ENCODE data around the gene TBKBP1. TPM values are rescaled to one million over a fixed set of nuclear protein-coding genes. Genes with fewer than 3 reads are reported as not detected.
A peak's percentile ranks its signal among the peaks of the same experiment; 100 is the strongest.

Gene TBKBP1
- total and polyA plus RNA-seq, 9 of the 15 experiments (the other 6 are each of a cell fraction or from before 2014, with no cell fraction given): 0.03 to 15.6 (median 6.8) TPM

DNA sequence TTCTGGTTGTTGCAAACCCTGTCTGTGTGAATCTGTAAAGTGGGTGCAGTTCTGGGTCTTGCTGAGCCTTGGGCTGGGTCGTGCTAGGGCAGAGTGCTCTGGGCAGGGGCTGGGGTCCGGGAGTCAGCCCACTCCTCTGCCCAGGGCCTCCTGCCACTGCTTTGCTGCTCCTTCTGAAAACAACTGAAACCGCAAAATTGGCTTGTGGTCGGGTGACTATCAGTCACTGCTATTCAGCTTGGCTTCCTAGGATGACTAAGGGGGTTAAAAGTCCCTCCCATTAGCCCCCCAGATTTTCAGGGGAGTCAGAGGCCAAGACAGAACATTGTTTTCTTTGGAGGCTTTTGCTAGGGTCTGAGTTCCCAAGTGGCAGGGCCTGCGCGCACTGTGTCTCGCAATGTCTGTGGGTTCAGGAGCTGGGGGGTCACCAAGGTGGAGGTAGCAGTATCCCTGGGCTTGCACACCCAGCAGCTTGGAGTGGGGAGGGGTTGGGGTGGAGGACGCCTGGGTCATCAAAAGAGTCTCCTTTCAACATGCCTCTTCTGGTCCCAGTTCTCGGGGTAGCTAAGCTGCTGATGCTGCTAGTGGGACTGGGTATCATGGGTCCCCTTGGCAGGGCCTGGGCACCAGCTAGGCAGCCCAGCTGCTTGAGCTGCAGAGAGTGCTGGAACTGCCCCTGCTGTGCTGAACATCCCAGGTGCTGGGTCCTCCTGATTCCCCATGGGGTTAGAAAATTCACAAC, 25.6 kb downstream of the TBKBP1 start (continued):
- TF ChIP-seq, protein P1, sequence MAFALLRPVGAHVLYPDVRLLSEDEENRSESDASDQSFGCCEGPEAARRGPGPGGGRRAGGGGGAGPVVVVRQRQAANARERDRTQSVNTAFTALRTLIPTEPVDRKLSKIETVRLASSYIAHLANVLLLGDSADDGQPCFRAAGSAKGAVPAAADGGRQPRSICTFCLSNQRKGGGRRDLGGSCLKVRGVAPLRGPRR (CRISPR knock-in tag; IDR thresholded peaks at IDR 0.05): no peak
- TF ChIP-seq KHSRP (IDR thresholded peaks at IDR 0.05) (no peak), FIP1L1 (IDR thresholded peaks at IDR 0.05; ENCODE audit: low read depth, low read length, poor library complexity, severe bottlenecking) (no peak), BHLHE40 (IDR thresholded peaks at IDR 0.05; ENCODE audit: low read length) (peak; percentile 47; the same call in 1 of the 2 replicates), PTBP1 (IDR thresholded peaks at IDR 0.05; ENCODE audit: low read depth, low read length) (no peak), ZZZ3 (IDR thresholded peaks at IDR 0.05) (no peak), DLX4 (CRISPR knock-in tag; IDR thresholded peaks at IDR 0.05) (no peak), HDAC2 (IDR thresholded peaks at IDR 0.05) (no peak), RB1 (IDR thresholded peaks at IDR 0.05; ENCODE audit: low read depth) (no peak), ZNF561 (CRISPR knock-in tag; conservative IDR thresholded peaks at IDR 0.05) (no peak), EGR1 (conservative IDR thresholded peaks at IDR 0.05) (no peak), NFE2 (IDR thresholded peaks at IDR 0.05; ENCODE audit: low read depth) (peak; percentile 86), L3MBTL2 (IDR thresholded peaks at IDR 0.05) (no peak), KAT8 (IDR thresholded peaks at IDR 0.05; ENCODE audit: low read depth) (no peak), MYNN (IDR thresholded peaks at IDR 0.05) (no peak), MYNN (CRISPR knock-in tag; IDR thresholded peaks at IDR 0.05) (no peak), KDM1A (IDR thresholded peaks at IDR 0.05) (peak; percentile 73 to 78), ZNF584 (CRISPR knock-in tag; IDR thresholded peaks at IDR 0.05; ENCODE audit: low read depth) (no peak), E2F6 (IDR thresholded peaks at IDR 0.05; ENCODE audit: borderline replicate concordance in 1 of 2, extremely low read depth in 1 of 2, insufficient read depth in 1 of 2, insufficient read length in 1 of 2, low read depth in 1 of 2, low read length in 1 of 2, poor library complexity in 1 of 2, severe bottlenecking in 1 of 2) (no peak), ASH1L (IDR thresholded peaks at IDR 0.05; ENCODE audit: borderline replicate concordance, low read depth, partially characterized antibody) (no peak), CHCHD3 (CRISPR knock-in tag; IDR thresholded peaks at IDR 0.05) (no peak)
- TF ChIP-seq, protein P2, sequence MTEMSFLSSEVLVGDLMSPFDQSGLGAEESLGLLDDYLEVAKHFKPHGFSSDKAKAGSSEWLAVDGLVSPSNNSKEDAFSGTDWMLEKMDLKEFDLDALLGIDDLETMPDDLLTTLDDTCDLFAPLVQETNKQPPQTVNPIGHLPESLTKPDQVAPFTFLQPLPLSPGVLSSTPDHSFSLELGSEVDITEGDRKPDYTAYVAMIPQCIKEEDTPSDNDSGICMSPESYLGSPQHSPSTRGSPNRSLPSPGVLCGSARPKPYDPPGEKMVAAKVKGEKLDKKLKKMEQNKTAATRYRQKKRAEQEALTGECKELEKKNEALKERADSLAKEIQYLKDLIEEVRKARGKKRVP (CRISPR knock-in tag; IDR thresholded peaks at IDR 0.05): no peak
- TF ChIP-seq, protein P3, sequence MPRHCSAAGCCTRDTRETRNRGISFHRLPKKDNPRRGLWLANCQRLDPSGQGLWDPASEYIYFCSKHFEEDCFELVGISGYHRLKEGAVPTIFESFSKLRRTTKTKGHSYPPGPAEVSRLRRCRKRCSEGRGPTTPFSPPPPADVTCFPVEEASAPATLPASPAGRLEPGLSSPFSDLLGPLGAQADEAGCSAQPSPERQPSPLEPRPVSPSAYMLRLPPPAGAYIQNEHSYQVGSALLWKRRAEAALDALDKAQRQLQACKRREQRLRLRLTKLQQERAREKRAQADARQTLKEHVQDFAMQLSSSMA (CRISPR knock-in tag; IDR thresholded peaks at IDR 0.05): no peak
- TF ChIP-seq, protein P4, sequence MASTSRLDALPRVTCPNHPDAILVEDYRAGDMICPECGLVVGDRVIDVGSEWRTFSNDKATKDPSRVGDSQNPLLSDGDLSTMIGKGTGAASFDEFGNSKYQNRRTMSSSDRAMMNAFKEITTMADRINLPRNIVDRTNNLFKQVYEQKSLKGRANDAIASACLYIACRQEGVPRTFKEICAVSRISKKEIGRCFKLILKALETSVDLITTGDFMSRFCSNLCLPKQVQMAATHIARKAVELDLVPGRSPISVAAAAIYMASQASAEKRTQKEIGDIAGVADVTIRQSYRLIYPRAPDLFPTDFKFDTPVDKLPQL (IDR thresholded peaks at IDR 0.05; ENCODE audit: extremely low read depth, insufficient read length): no peak
- TF ChIP-seq, protein P5, sequence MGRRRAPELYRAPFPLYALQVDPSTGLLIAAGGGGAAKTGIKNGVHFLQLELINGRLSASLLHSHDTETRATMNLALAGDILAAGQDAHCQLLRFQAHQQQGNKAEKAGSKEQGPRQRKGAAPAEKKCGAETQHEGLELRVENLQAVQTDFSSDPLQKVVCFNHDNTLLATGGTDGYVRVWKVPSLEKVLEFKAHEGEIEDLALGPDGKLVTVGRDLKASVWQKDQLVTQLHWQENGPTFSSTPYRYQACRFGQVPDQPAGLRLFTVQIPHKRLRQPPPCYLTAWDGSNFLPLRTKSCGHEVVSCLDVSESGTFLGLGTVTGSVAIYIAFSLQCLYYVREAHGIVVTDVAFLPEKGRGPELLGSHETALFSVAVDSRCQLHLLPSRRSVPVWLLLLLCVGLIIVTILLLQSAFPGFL (CRISPR knock-in tag; IDR thresholded peaks at IDR 0.05): no peak
